Psoas muscle (tissue), 8 donors: ENCODE results near the gene ADRB1. TPM values are rescaled to one million over a fixed set of nuclear protein-coding genes. Genes with fewer than 3 reads are reported as not detected.

Experiments used
- ATAC-seq, 4 donors: fragments of 200-7000 bp; cut with Tn5 transposase; one replicate each; pipeline ENCODE4 v1.9.1; 2020; ENCODE audit warnings: moderate library complexity in 3 of 4, mild to moderate bottlenecking in 2 of 4
- DNase-seq, 2 donors: peaks; one replicate each; pipeline ENCODE4 v3.0.0-alpha.2; 2020
- H3K27ac ChIP-seq: fragments of 200-600 bp; one replicate; pipeline ENCODE4 v1.8.0; 2022
- H3K27me3 ChIP-seq, 3 donors: fragments of 200-600 bp in 1 of 3; one replicate each; pipeline versions ENCODE4 v1.6.1 to v1.8.0; 2013 to 2022; ENCODE audit warnings: low read length in 2 of 3, mild to moderate bottlenecking in 2 of 3, moderate library complexity in 1 of 3; ENCODE audit not compliant: insufficient read depth in 3 of 3
- H3K36me3 ChIP-seq, 2 donors: fragments of 200-600 bp in 1 of 2; one replicate each; pipeline versions ENCODE4 v1.6.1 to v1.8.0; 2013 to 2022; ENCODE audit warnings: low read depth in 1 of 2, mild to moderate bottlenecking in 1 of 2, moderate library complexity in 1 of 2; ENCODE audit not compliant: insufficient read depth in 1 of 2
- H3K4me1 ChIP-seq: fragments of 200-600 bp; one replicate; pipeline ENCODE4 v1.8.0; 2022
- H3K4me3 ChIP-seq: fragments of 200-600 bp; one replicate; pipeline ENCODE4 v1.8.0; 2022; ENCODE audit warnings: mild to moderate bottlenecking
- H3K9me3 ChIP-seq: fragments of 200-600 bp; one replicate; pipeline ENCODE4 v1.8.0; 2022
- WGBS, 3 donors: extraction: QIAGEN DNeasy Blood & Tissue Kit; methylation state at CpG; one replicate each; pipeline versions ENCODE4 v1.1.6 to v1.1.7; 2013; 5-methylcytosine and 5-hydroxymethylcytosine counted together
- intact Hi-C, 2 donors: fragments of 100-400 bp; cut with DNase I; formaldehyde crosslinking; loops; one replicate each; pipeline versions ENCODE4 v1.11.0 to v1.14.2; 2022
- polyA plus RNA-seq, 3 donors: library from polyadenylated mRNA; stranded (reverse); fragments of 200-250 nt; gene quantifications; one replicate each; pipeline ENCODE4 v1.2.3, GENCODE V29; 2013
- total RNA-seq, 4 donors: library from RNA; stranded (reverse); fragmentation: NEBNext Ultra II Directional in 2 of 4; extraction: Animal tissue kit (Norgen Biotek cat#: 25700) in 2 of 4; gene quantifications; one replicate each; pipeline versions ENCODE4 v1.2.1 to v1.2.4, GENCODE V29; 2021 to 2023
- TF ChIP-seq, protein P1 (sequence below): fragments of 200-600 bp; IDR thresholded peaks from one replicate; pipeline ENCODE4 v1.8.0; 2022; ENCODE audit warnings: antibody characterized with exemption
- donor health status: healthy with polysubstance abuse.
- donor health status: DM: no; HTN: no; CAD: no; lungs with moderate emphysema.
- donor health status: Bipolar disorder and iron deficiency.
- donor health status: healthy.
- donor health status: DM: yes; HTN: yes; CAD: no.
- donor health status: DM: no; HTN: no; CAD: no.
- donor health status: DM: no; HTN: no; CAD: no.
- donor health status: DM: yes; HTN: yes; CAD: no.

Gene ADRB1
- total and polyA plus RNA-seq, 7 donors = 0.03 to 0.40 (median 0.15) TPM; not detected in 1

DNA sequence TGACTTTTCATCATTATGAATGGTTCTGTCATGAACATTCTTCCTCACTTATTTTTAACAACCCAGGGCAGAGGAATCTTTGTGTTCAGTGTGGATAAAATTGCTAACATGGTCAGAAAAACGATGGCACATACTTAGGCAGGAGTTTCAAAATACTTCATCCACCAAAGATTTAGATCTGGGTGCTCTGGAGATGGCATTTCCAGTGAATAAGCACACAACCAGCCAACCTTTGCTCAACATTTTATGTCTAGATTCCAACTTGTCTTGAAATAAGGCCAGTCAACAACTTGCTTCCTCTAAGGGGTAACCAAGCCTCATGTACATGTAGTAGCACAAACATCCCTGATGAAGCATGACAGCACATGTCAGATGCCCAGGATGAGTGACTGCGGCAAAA is 33.4 kb upstream of the ADRB1 start:
- TF ChIP-seq, protein P1, sequence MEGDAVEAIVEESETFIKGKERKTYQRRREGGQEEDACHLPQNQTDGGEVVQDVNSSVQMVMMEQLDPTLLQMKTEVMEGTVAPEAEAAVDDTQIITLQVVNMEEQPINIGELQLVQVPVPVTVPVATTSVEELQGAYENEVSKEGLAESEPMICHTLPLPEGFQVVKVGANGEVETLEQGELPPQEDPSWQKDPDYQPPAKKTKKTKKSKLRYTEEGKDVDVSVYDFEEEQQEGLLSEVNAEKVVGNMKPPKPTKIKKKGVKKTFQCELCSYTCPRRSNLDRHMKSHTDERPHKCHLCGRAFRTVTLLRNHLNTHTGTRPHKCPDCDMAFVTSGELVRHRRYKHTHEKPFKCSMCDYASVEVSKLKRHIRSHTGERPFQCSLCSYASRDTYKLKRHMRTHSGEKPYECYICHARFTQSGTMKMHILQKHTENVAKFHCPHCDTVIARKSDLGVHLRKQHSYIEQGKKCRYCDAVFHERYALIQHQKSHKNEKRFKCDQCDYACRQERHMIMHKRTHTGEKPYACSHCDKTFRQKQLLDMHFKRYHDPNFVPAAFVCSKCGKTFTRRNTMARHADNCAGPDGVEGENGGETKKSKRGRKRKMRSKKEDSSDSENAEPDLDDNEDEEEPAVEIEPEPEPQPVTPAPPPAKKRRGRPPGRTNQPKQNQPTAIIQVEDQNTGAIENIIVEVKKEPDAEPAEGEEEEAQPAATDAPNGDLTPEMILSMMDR = no peak
- Histone ChIP-seq H3K36me3 (no peaks in the 10 kb centered on the region), H3K4me3 (no peak overlapping the region), H3K27me3 (no peaks in the 10 kb centered on the region), H3K9me3 (no peaks in the 10 kb centered on the region), H3K4me1 (no peaks in the 10 kb centered on the region), H3K27ac (no peak overlapping the region)
- DNase-seq = no peak
- ATAC-seq = no peak
- intact Hi-C loops = no loop called here
- 52 to 57% (median 53%) methylated on average over 2 of the region's 2 CpGs for WGBS, 3 donors

DNA sequence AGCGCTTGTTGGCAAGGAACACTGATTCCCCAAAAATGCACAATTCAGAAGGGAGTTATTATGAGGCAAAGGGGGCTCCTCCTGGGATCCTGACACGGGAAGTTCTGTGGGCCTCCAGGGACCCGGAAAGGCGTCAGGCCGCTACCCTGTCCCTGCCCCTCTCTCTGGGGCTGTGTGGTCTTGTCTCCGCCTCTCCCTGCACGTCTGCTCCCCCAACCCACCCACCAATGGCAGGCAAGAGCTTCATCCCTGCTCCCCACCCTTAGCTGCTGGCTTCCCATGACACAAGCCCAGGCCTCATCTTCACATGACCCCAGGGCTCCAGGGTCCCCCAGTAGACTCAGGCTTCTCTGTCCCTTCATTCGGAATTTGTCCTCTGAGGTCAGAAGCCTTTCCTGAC is 31.0 kb upstream of the ADRB1 start:
- Histone ChIP-seq H3K36me3 (no peaks in the 10 kb centered on the region), H3K4me1 (no peaks in the 10 kb centered on the region), H3K27ac (no peak overlapping the region), H3K4me3 (no peak overlapping the region), H3K9me3 (no peaks in the 10 kb centered on the region), H3K27me3 (no peaks in the 10 kb centered on the region)
- WGBS, 3 donors = 72 to 80% (median 73%) methylated on average over 8 of the region's 8 CpGs
- no peak for DNase-seq
- intact Hi-C loops = no loop called here
- TF ChIP-seq, protein P1 = no peak
- no peak for ATAC-seq

DNA sequence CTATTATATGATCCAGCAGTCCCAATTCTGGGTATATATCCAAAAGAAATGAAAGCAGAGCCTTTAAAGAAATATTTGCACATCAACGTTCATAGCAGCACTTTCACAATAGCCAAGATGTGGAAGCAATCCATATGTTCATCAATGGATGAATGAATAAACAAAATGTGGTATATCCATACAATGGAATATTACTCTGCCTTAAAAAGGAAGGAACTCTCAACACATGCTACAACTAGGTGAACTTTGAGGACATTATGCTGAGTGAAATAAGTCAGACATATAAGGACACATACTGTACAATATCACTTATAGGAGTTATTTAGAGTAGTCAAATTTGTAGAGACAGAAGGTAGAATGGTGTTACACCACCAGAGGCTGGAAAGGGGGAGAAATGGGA is 28.0 kb upstream of the ADRB1 start:
- ATAC-seq (no peak), DNase-seq (no peak)
- no peaks in the 10 kb centered on the region for H3K27me3 ChIP-seq
- no peaks in the 10 kb centered on the region for H3K9me3 ChIP-seq
- intact Hi-C loops = no loop called here
- no peak overlapping the region for H3K4me3 ChIP-seq
- TF ChIP-seq, protein P1 = no peak
- H3K36me3 ChIP-seq = no peaks in the 10 kb centered on the region
- WGBS, 3 donors = 0 to 78% (median 51%) methylated on average over 1 of the region's 1 CpG
- H3K4me1 ChIP-seq = no peaks in the 10 kb centered on the region
- no peak overlapping the region for H3K27ac ChIP-seq

DNA sequence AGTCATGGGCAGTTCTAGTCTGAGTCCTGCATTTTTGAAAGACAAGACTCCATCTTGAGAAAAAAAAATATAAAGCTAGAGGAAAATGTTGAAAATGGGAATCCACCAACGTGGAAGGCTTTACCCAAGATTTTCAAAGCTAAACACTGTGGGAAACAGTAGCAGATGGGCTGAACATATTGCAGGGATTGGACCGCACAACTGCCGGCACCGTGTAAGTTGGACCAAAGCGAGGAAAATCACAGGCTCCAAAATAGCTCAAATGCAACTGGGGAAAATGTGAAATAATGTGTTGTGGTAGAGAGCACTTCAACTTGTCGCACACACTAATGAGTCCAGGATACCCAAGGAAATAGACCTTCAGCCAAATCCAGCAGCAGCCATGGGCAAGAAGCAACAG is 26.4 kb upstream of the ADRB1 start:
- TF ChIP-seq, protein P1 = no peak
- 33 to 69% (median 36%) methylated on average over 6 of the region's 6 CpGs for WGBS, 3 donors
- ATAC-seq = no peak

DNA sequence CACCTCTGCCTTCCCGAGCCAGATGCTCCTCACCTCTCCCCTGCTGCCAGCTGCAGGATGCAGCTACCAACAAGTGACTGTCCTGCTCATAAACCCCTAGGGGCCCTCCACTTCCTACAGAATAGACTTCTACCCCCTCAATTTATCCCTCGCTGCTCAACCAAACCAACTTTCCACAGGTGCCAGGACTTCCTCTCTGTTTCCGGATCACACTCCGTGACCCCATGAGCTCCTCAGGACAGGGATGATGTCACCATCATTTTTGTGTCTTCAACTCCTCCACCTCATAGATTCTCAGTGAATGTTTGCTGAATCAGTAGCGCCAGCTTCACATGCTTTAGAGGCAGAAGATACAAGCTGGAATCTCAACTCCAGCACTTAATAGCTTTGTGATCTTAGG is 25.8 kb upstream of the ADRB1 start:
- Histone ChIP-seq H3K4me3 (no peak overlapping the region), H3K27ac (no peak overlapping the region), H3K9me3 (no peaks in the 10 kb centered on the region), H3K36me3 (no peaks in the 10 kb centered on the region), H3K4me1 (no peaks in the 10 kb centered on the region), H3K27me3 (no peaks in the 10 kb centered on the region)
- no peak for ATAC-seq
- TF ChIP-seq, protein P1 = no peak
- intact Hi-C loops = no loop called here
- no peak for DNase-seq
- WGBS, 3 donors = 38 to 67% (median 59%) methylated on average over 5 of the region's 5 CpGs

More for the DNA sequence above, 26.4 kb upstream of the ADRB1 start:
- Histone ChIP-seq H3K9me3 (no peaks in the 10 kb centered on the region), H3K4me3 (no peak overlapping the region), H3K4me1 (no peaks in the 10 kb centered on the region), H3K27me3 (no peaks in the 10 kb centered on the region), H3K27ac (no peak overlapping the region), H3K36me3 (no peaks in the 10 kb centered on the region)
- intact Hi-C loops = no loop called here
- no peak for DNase-seq
